ENCODE results near the gene TRIM61.

TRIM61 gene

GRCh38 chr4:164956766-164957643 lies 20.5 kb downstream of the TRIM61 start:
- TF ChIP-seq GATA3 (IDR thresholded peaks at IDR 0.05; ENCODE audit: low read depth, low read length) (no peak), GATA2 (IDR thresholded peaks at IDR 0.05; ENCODE audit: low read depth, low read length) (no peak)

GRCh38 chr4:164955107-164955805 lies 22.2 kb downstream of the TRIM61 start:
- no peak for TF ChIP-seq GATA2 (IDR thresholded peaks at IDR 0.05; ENCODE audit: low read depth, low read length)
- TF ChIP-seq GATA3 (IDR thresholded peaks at IDR 0.05; ENCODE audit: low read depth, low read length), result no peak

GRCh38 chr4:164952551-164952950 lies 24.9 kb downstream of the TRIM61 start:
- TF ChIP-seq GATA3 (IDR thresholded peaks at IDR 0.05; ENCODE audit: low read depth, low read length) (no peak), GATA2 (IDR thresholded peaks at IDR 0.05; ENCODE audit: low read depth, low read length) (no peak)

GRCh38 chr4:164949448-164950143 lies 27.9 kb downstream of the TRIM61 start:
- TF ChIP-seq GATA2 (IDR thresholded peaks at IDR 0.05; ENCODE audit: low read depth, low read length) (no peak), GATA3 (IDR thresholded peaks at IDR 0.05; ENCODE audit: low read depth, low read length) (no peak)

GRCh38 chr4:164948975-164949374 lies 28.5 kb downstream of the TRIM61 start:
- TF ChIP-seq GATA3 (IDR thresholded peaks at IDR 0.05; ENCODE audit: low read depth, low read length) (no peak), GATA2 (IDR thresholded peaks at IDR 0.05; ENCODE audit: low read depth, low read length) (no peak)

- TF ChIP-seq GATA2 (IDR thresholded peaks at IDR 0.05; ENCODE audit: low read depth, low read length), result no peak
- TF ChIP-seq GATA3 (IDR thresholded peaks at IDR 0.05; ENCODE audit: low read depth, low read length), result no peak
Observed at GRCh38 chr4:164946810-164947209, 30.6 kb downstream of the TRIM61 start.

GRCh38 chr4:164945146-164945545 lies 32.3 kb downstream of the TRIM61 start:
- no peak for TF ChIP-seq GATA3 (IDR thresholded peaks at IDR 0.05; ENCODE audit: low read depth, low read length)
- TF ChIP-seq GATA2 (IDR thresholded peaks at IDR 0.05; ENCODE audit: low read depth, low read length), result no peak

GRCh38 chr4:164943192-164943591 lies 34.3 kb downstream of the TRIM61 start:
- TF ChIP-seq GATA3 (IDR thresholded peaks at IDR 0.05; ENCODE audit: low read depth, low read length) (no peak), GATA2 (IDR thresholded peaks at IDR 0.05; ENCODE audit: low read depth, low read length) (no peak)

GRCh38 chr4:164937576-164938270 lies 39.7 kb downstream of the TRIM61 start:
- no peak for TF ChIP-seq GATA2 (IDR thresholded peaks at IDR 0.05; ENCODE audit: low read depth, low read length)
- TF ChIP-seq GATA3 (IDR thresholded peaks at IDR 0.05; ENCODE audit: low read depth, low read length), result no peak

GRCh38 chr4:164935363-164935762 lies 42.1 kb downstream of the TRIM61 start:
- TF ChIP-seq GATA3 (IDR thresholded peaks at IDR 0.05; ENCODE audit: low read depth, low read length) (no peak), GATA2 (IDR thresholded peaks at IDR 0.05; ENCODE audit: low read depth, low read length) (no peak)

- TF ChIP-seq GATA3 (IDR thresholded peaks at IDR 0.05; ENCODE audit: low read depth, low read length) (no peak), GATA2 (IDR thresholded peaks at IDR 0.05; ENCODE audit: low read depth, low read length) (no peak)
Observed at GRCh38 chr4:164933244-164933643, 44.2 kb downstream of the TRIM61 start.

- TF ChIP-seq GATA2 (IDR thresholded peaks at IDR 0.05; ENCODE audit: low read depth, low read length), result no peak
Observed at GRCh38 chr4:164931551-164932324, 45.7 kb downstream of the TRIM61 start.

- TF ChIP-seq GATA3 (IDR thresholded peaks at IDR 0.05; ENCODE audit: low read depth, low read length) (no peak), GATA2 (IDR thresholded peaks at IDR 0.05; ENCODE audit: low read depth, low read length) (no peak)
Observed at GRCh38 chr4:164930647-164931046, 46.8 kb downstream of the TRIM61 start.

Data from SH-SY5Y (cell line).